ENCODE data around the gene FSD2.
"Not testable (repeated sequence)": the region's sequence is repeated elsewhere in the genome, so short reads cannot be mapped to it uniquely, and the experiment has no call there.

Gene FSD2

GRCh38 chr15:82730022-82730530 lies 75.8 kb downstream of the FSD2 start:
- no peak for DNase-seq

- no peak for DNase-seq
These were observed 79.1 kb downstream of the FSD2 start for GRCh38 chr15:82726816-82727215.

- DNase-seq = no peak
These were observed 90.9 kb downstream of the FSD2 start for GRCh38 chr15:82715003-82715402.

- DNase-seq = no peak
These were observed 91.9 kb downstream of the FSD2 start for GRCh38 chr15:82714016-82714415.

- DNase-seq = no peak
These were observed 93.8 kb downstream of the FSD2 start for GRCh38 chr15:82712036-82712435.

- no peak for DNase-seq
These were observed 94.9 kb downstream of the FSD2 start for GRCh38 chr15:82710926-82711490.

- DNase-seq = no peak
These were observed 95.7 kb downstream of the FSD2 start for GRCh38 chr15:82710208-82710555.

GRCh38 chr15:82709421-82710207 lies 96.3 kb downstream of the FSD2 start, which contains the start of gene AP3B2:
Gene AP3B2 (minus strand): TSS chr15:82709875. CDS start chr15:82709706, 169 bp downstream.
- no peak for DNase-seq

- DNase-seq = no peak
These were observed 96.8 kb downstream of the FSD2 start for GRCh38 chr15:82709081-82709420.

- not testable (repeated sequence) for DNase-seq
These were observed 100.0 kb downstream of the FSD2 start for GRCh38 chr15:82705856-82706255.
